Activated T-cell treated with anti-CD3 and anti-CD28 coated beads for 4 hours (primary cell): ENCODE measurements around the gene KCNF1.

Source experiments
- DNase-seq: peaks from one replicate; pipeline ENCODE4 v3.0.0-alpha.2; 2020

KCNF1 gene

GRCh38 chr2:10905006-10905861 lies 6.5 kb upstream of the KCNF1 start:
- no peak for DNase-seq

GRCh38 chr2:10905862-10906143 lies 5.9 kb upstream of the KCNF1 start:
- no peak for DNase-seq

GRCh38 chr2:10906926-10907625 lies 4.7 kb upstream of the KCNF1 start:
- DNase-seq, result no peak

GRCh38 chr2:10908195-10908594 lies 3.5 kb upstream of the KCNF1 start:
- no peak for DNase-seq

GRCh38 chr2:10909050-10909995 lies 2.4 kb upstream of the KCNF1 start:
- no peak for DNase-seq

GRCh38 chr2:10909996-10910341 lies 1.8 kb upstream of the KCNF1 start:
- no peak for DNase-seq

GRCh38 chr2:10910625-10911024 lies 1.1 kb upstream of the KCNF1 start:
- DNase-seq, result no peak

GRCh38 chr2:10912076-10912731 lies 470 bp downstream of the KCNF1 start:
- DNase-seq, result no peak

GRCh38 chr2:10912796-10913455 lies 1.2 kb downstream of the KCNF1 start:
- DNase-seq, result no peak

GRCh38 chr2:10913501-10914271 lies 2.0 kb downstream of the KCNF1 start:
- DNase-seq, result no peak

GRCh38 chr2:10914272-10914693 lies 2.5 kb downstream of the KCNF1 start:
- no peak for DNase-seq

- no peak for DNase-seq
Observed at GRCh38 chr2:10915236-10915635, 3.5 kb downstream of the KCNF1 start.

GRCh38 chr2:10915731-10916276 lies 4.1 kb downstream of the KCNF1 start:
- DNase-seq, result no peak

GRCh38 chr2:10916953-10917352 lies 5.2 kb downstream of the KCNF1 start:
- DNase-seq, result no peak

GRCh38 chr2:10917927-10918326 lies 6.2 kb downstream of the KCNF1 start:
- DNase-seq, result no peak

- no peak for DNase-seq
Observed at GRCh38 chr2:10918661-10919409, 7.1 kb downstream of the KCNF1 start.

- DNase-seq, result no peak
Observed at GRCh38 chr2:10919410-10919770, 7.7 kb downstream of the KCNF1 start.

GRCh38 chr2:10919771-10920621 lies 8.3 kb downstream of the KCNF1 start:
- DNase-seq, result no peak

- DNase-seq, result no peak
Observed at GRCh38 chr2:10920764-10921388, 9.1 kb downstream of the KCNF1 start.
